K562 (cell line): ENCODE measurements around the gene TMEM121B. TPM values are rescaled to one million over a fixed set of nuclear protein-coding genes. Genes with fewer than 3 reads are reported as not detected.

Experiments used
- BCOR ChIP-seq: fragments of 450-650 bp; IDR thresholded peaks from 2 replicates; pipeline ENCODE4 v1.6.1; 2016
- CREB1 ChIP-seq, 2 experiments: sonication (generic) in 1 of 2; formaldehyde crosslinking in 1 of 2; IDR thresholded peaks; 2 replicates each; pipeline versions ENCODE4 v1.6.1 to v1.8.0; 2012 to 2022; ENCODE audit warnings: inconsistent platforms in 1 of 2, mild to moderate bottlenecking in 1 of 2, missing genetic modification reagents in 1 of 2, moderate library complexity in 1 of 2
- CSDE1 ChIP-seq, 2 experiments: fragments of 450-650 bp; IDR thresholded peaks; 2 replicates each; pipeline ENCODE4 v1.6.1; 2016; ENCODE audit warnings: mild to moderate bottlenecking in 1 of 2
- ELF1 ChIP-seq: fragments of 200-800 bp; sonication (Bioruptor generic); IDR thresholded peaks from 2 replicates; pipeline ENCODE4 v1.6.1; 2016; ENCODE audit warnings: missing genetic modification characterization, missing compliant biosample characterization
- EWSR1 ChIP-seq: fragments of 450-650 bp; IDR thresholded peaks from 2 replicates; pipeline ENCODE4 v1.6.1; 2018; ENCODE audit warnings: borderline replicate concordance, mild to moderate bottlenecking, low read depth, moderate library complexity; ENCODE audit not compliant: partially characterized antibody
- FIP1L1 ChIP-seq: fragments of 200-400 bp; formaldehyde crosslinking; IDR thresholded peaks from 2 replicates; pipeline ENCODE4 v1.6.1; 2018; ENCODE audit warnings: mild to moderate bottlenecking, low read depth, low read length; ENCODE audit not compliant: poor library complexity, severe bottlenecking
- HMG20B ChIP-seq: fragments of 250-450 bp; sonication (Bioruptor Pico); IDR thresholded peaks from 2 replicates; pipeline ENCODE4 v1.5.0; 2021; ENCODE audit warnings: mild to moderate bottlenecking
- KAT8 ChIP-seq: fragments of 450-650 bp; IDR thresholded peaks from 2 replicates; pipeline ENCODE4 v1.6.1; 2016; ENCODE audit warnings: low read depth, mild to moderate bottlenecking
- KDM1A ChIP-seq, 2 experiments: fragments of 450-650 bp; IDR thresholded peaks; 2 replicates each; pipeline ENCODE4 v1.6.1; 2016; ENCODE audit warnings: mild to moderate bottlenecking in 2 of 2
- KHSRP ChIP-seq: fragments of 450-650 bp; IDR thresholded peaks from 2 replicates; pipeline ENCODE4 v1.6.1; 2017
- NEUROD1 ChIP-seq: fragments of 150-350 bp; IDR thresholded peaks from 2 replicates; pipeline ENCODE4 v1.6.1; 2014; ENCODE audit warnings: borderline replicate concordance, low read length, low read depth; ENCODE audit not compliant: partially characterized antibody
- RBM22 ChIP-seq: fragments of 200-400 bp; formaldehyde crosslinking; IDR thresholded peaks from 2 replicates; pipeline ENCODE4 v1.6.1; 2018; ENCODE audit warnings: low read length, low read depth; ENCODE audit not compliant: poor library complexity, severe bottlenecking
- RBM25 ChIP-seq: fragments of 200-400 bp; formaldehyde crosslinking; IDR thresholded peaks from 2 replicates; pipeline ENCODE4 v1.6.1; 2018; ENCODE audit warnings: low read length, low read depth, moderate library complexity; ENCODE audit not compliant: severe bottlenecking
- SMARCA5 ChIP-seq: fragments of 450-650 bp; IDR thresholded peaks from 2 replicates; pipeline ENCODE4 v1.6.1; 2016
- TCF7 ChIP-seq: sonication (generic); IDR thresholded peaks from 2 replicates; pipeline ENCODE4 v1.6.1; 2016; ENCODE audit warnings: antibody characterized with exemption, borderline replicate concordance
- TCFL5 ChIP-seq: fragments of 250-450 bp; sonication (Bioruptor Pico); conservative IDR thresholded peaks from 2 replicates; pipeline ENCODE4 v1.6.1; 2021; ENCODE audit warnings: mild to moderate bottlenecking, moderate library complexity, matching md5 sums
- ZNF444 ChIP-seq: fragments of 250-450 bp; sonication (Bioruptor Pico); IDR thresholded peaks from 2 replicates; pipeline ENCODE4 v1.4.0; 2020; ENCODE audit warnings: mild to moderate bottlenecking, moderate library complexity
- ZNF75A ChIP-seq: fragments of 450-650 bp; formaldehyde crosslinking; IDR thresholded peaks from 2 replicates; pipeline ENCODE4 v1.4.0; 2020; ENCODE audit warnings: mild to moderate bottlenecking
- polyA plus RNA-seq, 8 experiments: library from polyadenylated mRNA; depleted of rRNA in 4 of 8; stranded (reverse) in 5 of 8; unstranded in 3 of 8; fragments of >200 nt; fragmentation: Nextera tagmentation in 2 of 8; fragmentation: Illumina TruSeq in 1 of 8; extraction: Ambion mirVana in 2 of 8; extraction: Trizol in 1 of 8; gene quantifications; 2 replicates each; pipeline versions ENCODE4 v1.2.1 to v1.2.3, GENCODE V29; 2011 to 2014; ENCODE audit warnings: inconsistent platforms in 1 of 8, missing spikeins in 1 of 8
- total RNA-seq, 7 experiments: library from RNA; depleted of rRNA in 6 of 7; stranded (reverse); fragments of >200 nt in 6 of 7; fragmentation: Illumina TruSeq in 2 of 7; extraction: Trizol in 2 of 7; gene quantifications; 2 replicates each; pipeline versions ENCODE4 v1.2.1 to v1.2.3, GENCODE V29; 2011 to 2021; ENCODE audit warnings: low replicate concordance in 1 of 7
- TF ChIP-seq, protein P1 (sequence below): fragments of 200-400 bp; formaldehyde crosslinking; IDR thresholded peaks from 2 replicates; pipeline ENCODE4 v1.6.1; 2017; ENCODE audit warnings: mild to moderate bottlenecking, low read depth, low read length, moderate library complexity
- TF ChIP-seq, protein P2 (sequence below): sonication (generic); formaldehyde crosslinking; IDR thresholded peaks from 2 replicates; pipeline ENCODE4 v1.8.1; 2023; ENCODE audit warnings: missing genetic modification reagents, mild to moderate bottlenecking, borderline replicate concordance
- TF ChIP-seq, protein P3 (sequence below): fragments of 450-650 bp; IDR thresholded peaks from 2 replicates; pipeline ENCODE4 v1.6.1; 2018; ENCODE audit warnings: mild to moderate bottlenecking, low read depth; ENCODE audit not compliant: partially characterized antibody

TMEM121B gene
- total and polyA plus RNA-seq, 9 of the 15 experiments (the other 6 are each of a cell fraction or from before 2014, with no cell fraction given), result 0.03 to 0.07 (median 0.03) TPM; not detected in 6

DNA sequence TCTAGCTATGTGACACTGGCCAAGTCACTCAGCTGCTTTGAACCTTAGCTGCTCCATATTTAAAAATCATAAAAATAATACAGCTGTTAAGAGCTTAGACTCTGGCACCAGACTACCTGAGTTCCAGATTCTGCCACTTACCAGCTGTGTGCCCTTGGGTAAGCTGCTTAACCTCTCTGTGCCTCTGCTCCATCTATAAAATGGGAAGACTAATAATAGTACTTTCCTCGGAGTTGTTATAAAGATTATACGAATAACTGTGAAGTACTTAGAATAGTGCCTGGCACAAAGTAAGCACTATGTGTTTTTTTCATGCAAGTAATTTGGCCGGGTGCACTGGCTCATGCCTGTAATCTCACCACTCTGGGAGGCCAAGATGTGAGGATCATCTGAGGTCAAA lies 36.6 kb upstream of the TMEM121B start (continued):
- no peak for TF ChIP-seq EWSR1
- TF ChIP-seq ZNF75A, result no peak
- TF ChIP-seq HMG20B (CRISPR knock-in tag), result no peak
- no peak for TF ChIP-seq TCF7
- TF ChIP-seq RBM22, result no peak
- TF ChIP-seq, protein P1, sequence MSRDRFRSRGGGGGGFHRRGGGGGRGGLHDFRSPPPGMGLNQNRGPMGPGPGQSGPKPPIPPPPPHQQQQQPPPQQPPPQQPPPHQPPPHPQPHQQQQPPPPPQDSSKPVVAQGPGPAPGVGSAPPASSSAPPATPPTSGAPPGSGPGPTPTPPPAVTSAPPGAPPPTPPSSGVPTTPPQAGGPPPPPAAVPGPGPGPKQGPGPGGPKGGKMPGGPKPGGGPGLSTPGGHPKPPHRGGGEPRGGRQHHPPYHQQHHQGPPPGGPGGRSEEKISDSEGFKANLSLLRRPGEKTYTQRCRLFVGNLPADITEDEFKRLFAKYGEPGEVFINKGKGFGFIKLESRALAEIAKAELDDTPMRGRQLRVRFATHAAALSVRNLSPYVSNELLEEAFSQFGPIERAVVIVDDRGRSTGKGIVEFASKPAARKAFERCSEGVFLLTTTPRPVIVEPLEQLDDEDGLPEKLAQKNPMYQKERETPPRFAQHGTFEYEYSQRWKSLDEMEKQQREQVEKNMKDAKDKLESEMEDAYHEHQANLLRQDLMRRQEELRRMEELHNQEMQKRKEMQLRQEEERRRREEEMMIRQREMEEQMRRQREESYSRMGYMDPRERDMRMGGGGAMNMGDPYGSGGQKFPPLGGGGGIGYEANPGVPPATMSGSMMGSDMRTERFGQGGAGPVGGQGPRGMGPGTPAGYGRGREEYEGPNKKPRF, result no peak
- no peak for TF ChIP-seq FIP1L1
- no peak for TF ChIP-seq ELF1
- TF ChIP-seq, protein P2, sequence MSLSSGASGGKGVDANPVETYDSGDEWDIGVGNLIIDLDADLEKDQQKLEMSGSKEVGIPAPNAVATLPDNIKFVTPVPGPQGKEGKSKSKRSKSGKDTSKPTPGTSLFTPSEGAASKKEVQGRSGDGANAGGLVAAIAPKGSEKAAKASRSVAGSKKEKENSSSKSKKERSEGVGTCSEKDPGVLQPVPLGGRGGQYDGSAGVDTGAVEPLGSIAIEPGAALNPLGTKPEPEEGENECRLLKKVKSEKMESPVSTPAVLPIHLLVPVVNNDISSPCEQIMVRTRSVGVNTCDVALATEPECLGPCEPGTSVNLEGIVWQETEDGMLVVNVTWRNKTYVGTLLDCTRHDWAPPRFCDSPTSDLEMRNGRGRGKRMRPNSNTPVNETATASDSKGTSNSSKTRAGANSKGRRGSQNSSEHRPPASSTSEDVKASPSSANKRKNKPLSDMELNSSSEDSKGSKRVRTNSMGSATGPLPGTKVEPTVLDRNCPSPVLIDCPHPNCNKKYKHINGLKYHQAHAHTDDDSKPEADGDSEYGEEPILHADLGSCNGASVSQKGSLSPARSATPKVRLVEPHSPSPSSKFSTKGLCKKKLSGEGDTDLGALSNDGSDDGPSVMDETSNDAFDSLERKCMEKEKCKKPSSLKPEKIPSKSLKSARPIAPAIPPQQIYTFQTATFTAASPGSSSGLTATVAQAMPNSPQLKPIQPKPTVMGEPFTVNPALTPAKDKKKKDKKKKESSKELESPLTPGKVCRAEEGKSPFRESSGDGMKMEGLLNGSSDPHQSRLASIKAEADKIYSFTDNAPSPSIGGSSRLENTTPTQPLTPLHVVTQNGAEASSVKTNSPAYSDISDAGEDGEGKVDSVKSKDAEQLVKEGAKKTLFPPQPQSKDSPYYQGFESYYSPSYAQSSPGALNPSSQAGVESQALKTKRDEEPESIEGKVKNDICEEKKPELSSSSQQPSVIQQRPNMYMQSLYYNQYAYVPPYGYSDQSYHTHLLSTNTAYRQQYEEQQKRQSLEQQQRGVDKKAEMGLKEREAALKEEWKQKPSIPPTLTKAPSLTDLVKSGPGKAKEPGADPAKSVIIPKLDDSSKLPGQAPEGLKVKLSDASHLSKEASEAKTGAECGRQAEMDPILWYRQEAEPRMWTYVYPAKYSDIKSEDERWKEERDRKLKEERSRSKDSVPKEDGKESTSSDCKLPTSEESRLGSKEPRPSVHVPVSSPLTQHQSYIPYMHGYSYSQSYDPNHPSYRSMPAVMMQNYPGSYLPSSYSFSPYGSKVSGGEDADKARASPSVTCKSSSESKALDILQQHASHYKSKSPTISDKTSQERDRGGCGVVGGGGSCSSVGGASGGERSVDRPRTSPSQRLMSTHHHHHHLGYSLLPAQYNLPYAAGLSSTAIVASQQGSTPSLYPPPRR (CRISPR knock-in tag), result no peak
- no peak for TF ChIP-seq ZNF444
- TF ChIP-seq RBM25, result peak; percentile 92
- TF ChIP-seq SMARCA5, result 0 out of 2 replicates have a peak, but pooled peaks have one; percentile 25
- peak; percentile 69 for TF ChIP-seq BCOR
- no peak for TF ChIP-seq NEUROD1
- peak; percentile 28 to 52; a peak in 2 of 4 replicates for TF ChIP-seq KDM1A (IDR thresholded peaks at IDR 0.05)
- TF ChIP-seq, protein P3, sequence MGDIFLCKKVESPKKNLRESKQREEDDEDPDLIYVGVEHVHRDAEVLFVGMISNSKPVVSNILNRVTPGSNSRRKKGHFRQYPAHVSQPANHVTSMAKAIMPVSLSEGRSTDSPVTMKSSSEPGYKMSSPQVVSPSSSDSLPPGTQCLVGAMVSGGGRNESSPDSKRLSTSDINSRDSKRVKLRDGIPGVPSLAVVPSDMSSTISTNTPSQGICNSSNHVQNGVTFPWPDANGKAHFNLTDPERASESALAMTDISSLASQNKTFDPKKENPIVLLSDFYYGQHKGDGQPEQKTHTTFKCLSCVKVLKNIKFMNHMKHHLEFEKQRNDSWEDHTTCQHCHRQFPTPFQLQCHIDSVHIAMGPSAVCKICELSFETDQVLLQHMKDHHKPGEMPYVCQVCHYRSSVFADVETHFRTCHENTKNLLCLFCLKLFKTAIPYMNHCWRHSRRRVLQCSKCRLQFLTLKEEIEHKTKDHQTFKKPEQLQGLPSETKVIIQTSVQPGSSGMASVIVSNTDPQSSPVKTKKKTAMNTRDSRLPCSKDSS, result no peak
- no peak for TF ChIP-seq CSDE1 (IDR thresholded peaks at IDR 0.05)
- no peak for TF ChIP-seq KHSRP
- no peak for TF ChIP-seq KAT8
- no peak for TF ChIP-seq TCFL5 (CRISPR knock-in tag)
- TF ChIP-seq CREB1 (IDR thresholded peaks at IDR 0.05), result no peak
- no peak for TF ChIP-seq CREB1 (CRISPR knock-in tag; IDR thresholded peaks at IDR 0.05)
